MG63 (cell line): Measurements from ENCODE around the gene CLECL1. TPM values are rescaled to one million over a fixed set of nuclear protein-coding genes. Genes with fewer than 3 reads are reported as not detected.
"Not testable (repeated sequence)": the region's sequence is repeated elsewhere in the genome, so short reads cannot be mapped to it uniquely, and the experiment has no call there.

Experiments used
- DNase-seq: peaks from one replicate; pipeline ENCODE4 v3.0.0-alpha.2; 2020
- H3K27me3 ChIP-seq: fragments of 250-450 bp; sonication (Bioruptor Pico); 2 replicates; pipeline ENCODE4 v1.5.1; 2020; ENCODE audit warnings: mild to moderate bottlenecking, moderate library complexity
- H3K36me3 ChIP-seq: fragments of 250-450 bp; sonication (Bioruptor Pico); 2 replicates; pipeline ENCODE4 v1.5.1; 2020; ENCODE audit warnings: mild to moderate bottlenecking, moderate library complexity
- H3K4me3 ChIP-seq: fragments of 250-450 bp; sonication (Bioruptor Pico); 2 replicates; pipeline ENCODE4 v1.5.1; 2020; ENCODE audit warnings: mild to moderate bottlenecking, moderate library complexity
- H3K9me3 ChIP-seq: fragments of 250-450 bp; sonication (Bioruptor Pico); 2 replicates; pipeline ENCODE4 v1.5.1; 2020; ENCODE audit warnings: mild to moderate bottlenecking, moderate library complexity
- total RNA-seq: library from RNA; depleted of rRNA; stranded (reverse); fragments of >200 nt; shearing (Covaris generic); gene quantifications from 2 replicates; pipeline ENCODE4 v1.2.3, GENCODE V29; 2014; ENCODE audit warnings: low replicate concordance

Gene CLECL1
- total RNA-seq, 1 experiment from 2014 or later, result not detected

- no peaks in the 10 kb centered on the region for H3K9me3 ChIP-seq
- H3K4me3 ChIP-seq, result no peak overlapping the region
- H3K36me3 ChIP-seq, result no peaks in the 10 kb centered on the region
- no peaks in the 10 kb centered on the region for H3K27me3 ChIP-seq
- no peak for DNase-seq
These were observed 2.7 kb upstream of the CLECL1 start for GRCh38 chr12:9735601-9736000.

- H3K4me3 ChIP-seq, result no peak overlapping the region
- H3K36me3 ChIP-seq, result no peaks in the 10 kb centered on the region
- no peaks in the 10 kb centered on the region for H3K9me3 ChIP-seq
- no peaks in the 10 kb centered on the region for H3K27me3 ChIP-seq
- no peak for DNase-seq
These were observed 1.1 kb downstream of the CLECL1 start for GRCh38 chr12:9731797-9732196.

- no peak for DNase-seq
- H3K9me3 ChIP-seq, result no peaks in the 10 kb centered on the region
- no peak overlapping the region for H3K4me3 ChIP-seq
- no peaks in the 10 kb centered on the region for H3K27me3 ChIP-seq
- H3K36me3 ChIP-seq, result no peaks in the 10 kb centered on the region
These were observed 1.5 kb downstream of the CLECL1 start for GRCh38 chr12:9731393-9731792.

GRCh38 chr12:9730591-9730990 is 2.3 kb downstream of the CLECL1 start:
- Histone ChIP-seq H3K4me3 (no peak overlapping the region), H3K9me3 (no peaks in the 10 kb centered on the region), H3K36me3 (no peaks in the 10 kb centered on the region), H3K27me3 (no peaks in the 10 kb centered on the region)
- no peak for DNase-seq

GRCh38 chr12:9730011-9730410 is 2.9 kb downstream of the CLECL1 start:
- H3K36me3 ChIP-seq, result no peaks in the 10 kb centered on the region
- H3K9me3 ChIP-seq, result no peaks in the 10 kb centered on the region
- DNase-seq, result no peak
- H3K4me3 ChIP-seq, result no peak overlapping the region
- no peaks in the 10 kb centered on the region for H3K27me3 ChIP-seq

GRCh38 chr12:9729082-9729481 is 3.8 kb downstream of the CLECL1 start:
- no peak overlapping the region for H3K4me3 ChIP-seq
- H3K36me3 ChIP-seq, result no peaks in the 10 kb centered on the region
- no peak for DNase-seq
- no peaks in the 10 kb centered on the region for H3K9me3 ChIP-seq
- no peaks in the 10 kb centered on the region for H3K27me3 ChIP-seq

GRCh38 chr12:9727813-9728212 is 5.1 kb downstream of the CLECL1 start:
- H3K4me3 ChIP-seq, result no peak overlapping the region
- H3K36me3 ChIP-seq, result no peaks in the 10 kb centered on the region
- no peak for DNase-seq
- no peaks in the 10 kb centered on the region for H3K27me3 ChIP-seq
- H3K9me3 ChIP-seq, result no peaks in the 10 kb centered on the region

- Histone ChIP-seq H3K9me3 (no peaks in the 10 kb centered on the region), H3K27me3 (no peaks in the 10 kb centered on the region), H3K36me3 (no peaks in the 10 kb centered on the region), H3K4me3 (no peak overlapping the region)
- no peak for DNase-seq
These were observed 7.6 kb downstream of the CLECL1 start for GRCh38 chr12:9725213-9725870.

GRCh38 chr12:9724023-9724422 is 8.9 kb downstream of the CLECL1 start:
- H3K36me3 ChIP-seq, result no peaks in the 10 kb centered on the region
- H3K9me3 ChIP-seq, result no peaks in the 10 kb centered on the region
- H3K4me3 ChIP-seq, result no peak overlapping the region
- no peaks in the 10 kb centered on the region for H3K27me3 ChIP-seq
- no peak for DNase-seq

- DNase-seq, result no peak
- H3K4me3 ChIP-seq, result no peak overlapping the region
- no peaks in the 10 kb centered on the region for H3K27me3 ChIP-seq
- H3K36me3 ChIP-seq, result no peaks in the 10 kb centered on the region
- H3K9me3 ChIP-seq, result no peaks in the 10 kb centered on the region
These were observed 11.4 kb downstream of the CLECL1 start for GRCh38 chr12:9721394-9722092.

GRCh38 chr12:9719790-9720189 is 13.1 kb downstream of the CLECL1 start:
- Histone ChIP-seq H3K27me3 (no peaks in the 10 kb centered on the region), H3K9me3 (no peaks in the 10 kb centered on the region), H3K36me3 (no peaks in the 10 kb centered on the region), H3K4me3 (no peak overlapping the region)
- no peak for DNase-seq

GRCh38 chr12:9718968-9719367 is 13.9 kb downstream of the CLECL1 start:
- no peaks in the 10 kb centered on the region for H3K36me3 ChIP-seq
- DNase-seq, result no peak

GRCh38 chr12:9717070-9717925 is 15.6 kb downstream of the CLECL1 start:
- Histone ChIP-seq H3K27me3 (no peaks in the 10 kb centered on the region), H3K36me3 (no peaks in the 10 kb centered on the region), H3K4me3 (no peak overlapping the region), H3K9me3 (no peaks in the 10 kb centered on the region)
- no peak for DNase-seq

More at GRCh38 chr12:9718968-9719367, 13.9 kb downstream of the CLECL1 start:
- H3K9me3 ChIP-seq, result no peaks in the 10 kb centered on the region
- H3K27me3 ChIP-seq, result no peaks in the 10 kb centered on the region
- no peak overlapping the region for H3K4me3 ChIP-seq

GRCh38 chr12:9713032-9713558 is 19.8 kb downstream of the CLECL1 start:
- H3K4me3 ChIP-seq, H3K36me3 ChIP-seq, H3K27me3 ChIP-seq, H3K9me3 ChIP-seq, DNase-seq: not testable (repeated sequence)

- H3K36me3 ChIP-seq, result no peaks in the 10 kb centered on the region
- no peak for DNase-seq
These were observed 21.2 kb downstream of the CLECL1 start for GRCh38 chr12:9711664-9712063.

GRCh38 chr12:9710584-9711375 is 22.1 kb downstream of the CLECL1 start:
- Histone ChIP-seq H3K4me3 (no peak overlapping the region), H3K36me3 (no peaks in the 10 kb centered on the region), H3K9me3 (no peaks in the 10 kb centered on the region), H3K27me3 (no peaks in the 10 kb centered on the region)
- no peak for DNase-seq

More at GRCh38 chr12:9711664-9712063, 21.2 kb downstream of the CLECL1 start:
- H3K27me3 ChIP-seq, result no peaks in the 10 kb centered on the region
- no peaks in the 10 kb centered on the region for H3K9me3 ChIP-seq
- no peak overlapping the region for H3K4me3 ChIP-seq
